Muscle layer of duodenum (tissue), 2 donors: ENCODE data around the gene RALGPS2.

Source experiments
- H3K27ac ChIP-seq: one replicate; pipeline ENCODE4 v1.7.0; 2013; ENCODE audit warnings: mild to moderate bottlenecking, low read length
- H3K27me3 ChIP-seq: one replicate; pipeline ENCODE4 v1.7.0; 2013; ENCODE audit warnings: low read depth, mild to moderate bottlenecking, control low read depth, low read length
- H3K36me3 ChIP-seq, 2 donors: one replicate each; pipeline ENCODE4 v1.7.0; 2013; ENCODE audit warnings: low read length in 2 of 2, control low read depth in 1 of 2, mild to moderate bottlenecking in 1 of 2; ENCODE audit not compliant: insufficient read depth in 2 of 2, control insufficient read depth in 1 of 2
- H3K4me1 ChIP-seq, 2 donors: one replicate each; pipeline ENCODE4 v1.7.0; 2013; ENCODE audit warnings: low read length in 2 of 2, mild to moderate bottlenecking in 2 of 2, control low read depth in 1 of 2, moderate library complexity in 1 of 2; ENCODE audit not compliant: insufficient read depth in 2 of 2, control insufficient read depth in 1 of 2
- H3K4me3 ChIP-seq, 2 donors: one replicate each; pipeline ENCODE4 v1.7.0; 2013; ENCODE audit warnings: low read length in 2 of 2, low read depth in 1 of 2, mild to moderate bottlenecking in 1 of 2
- H3K9me3 ChIP-seq, 2 donors: one replicate each; pipeline ENCODE4 v1.7.0; 2013; ENCODE audit warnings: low read length in 2 of 2, control low read depth in 1 of 2, mild to moderate bottlenecking in 1 of 2; ENCODE audit not compliant: control insufficient read depth in 1 of 2
- donor health status: healthy.

Gene RALGPS2

DNA sequence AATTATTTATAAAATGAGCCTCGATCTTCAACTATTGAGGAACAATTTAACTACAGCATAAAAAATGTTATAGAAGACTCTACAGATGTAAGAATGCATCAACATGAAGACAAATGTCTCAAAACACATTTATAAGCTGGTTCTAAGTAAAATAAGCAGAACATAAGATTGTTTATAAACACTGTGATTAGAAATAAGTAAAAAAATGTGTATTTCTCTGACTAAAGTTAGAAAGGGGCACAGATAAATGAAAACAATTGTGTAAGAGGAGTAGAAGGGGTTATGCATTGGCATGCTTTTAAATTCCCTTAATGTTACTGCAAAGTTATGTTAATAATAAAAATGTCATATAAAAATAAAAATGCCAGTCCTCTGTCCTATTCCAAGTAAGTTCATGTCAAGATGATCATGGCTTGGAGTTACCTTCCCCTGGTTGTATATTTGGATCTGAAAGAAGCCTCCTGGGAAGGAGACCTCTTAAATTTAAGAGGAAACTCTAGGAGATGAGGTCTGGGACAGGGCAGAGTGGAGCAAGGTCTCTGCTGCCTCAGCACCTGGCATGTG lies 230.4 kb downstream of the RALGPS2 start:
- Histone ChIP-seq H3K4me1 (peaks cover 0 to 27% of the 10 kb centered on the region in 2 donors), H3K4me3 (no peak overlapping the region), H3K36me3 (no peaks in the 10 kb centered on the region), H3K27me3 (no peaks in the 10 kb centered on the region), H3K9me3 (no peaks in the 10 kb centered on the region), H3K27ac (no peak overlapping the region)

DNA sequence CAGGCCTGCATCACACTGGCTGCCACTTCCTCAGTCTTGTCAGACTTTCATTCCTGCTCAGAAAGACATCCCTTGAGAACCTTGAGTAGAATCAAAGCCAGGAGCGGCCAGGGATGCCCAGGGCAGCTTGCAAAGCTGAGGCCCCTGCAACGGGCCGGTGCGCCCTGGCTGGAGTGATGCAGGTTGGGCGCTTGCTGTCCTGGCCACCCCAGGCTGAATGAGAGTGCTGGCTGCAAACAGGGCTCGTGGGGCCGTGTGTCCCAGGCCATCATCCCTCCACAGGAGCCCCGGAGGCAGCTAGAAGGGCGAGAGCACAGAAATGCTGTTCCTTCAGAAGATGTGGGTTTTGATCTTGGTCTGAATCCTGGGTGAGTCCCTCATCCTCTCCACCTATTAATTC lies 233.4 kb downstream of the RALGPS2 start:
- Histone ChIP-seq H3K9me3 (no peaks in the 10 kb centered on the region), H3K36me3 (no peaks in the 10 kb centered on the region), H3K4me3 (no peak overlapping the region), H3K4me1 (peaks cover 0 to 9% of the 10 kb centered on the region in 2 donors), H3K27me3 (no peaks in the 10 kb centered on the region), H3K27ac (no peak overlapping the region)

DNA sequence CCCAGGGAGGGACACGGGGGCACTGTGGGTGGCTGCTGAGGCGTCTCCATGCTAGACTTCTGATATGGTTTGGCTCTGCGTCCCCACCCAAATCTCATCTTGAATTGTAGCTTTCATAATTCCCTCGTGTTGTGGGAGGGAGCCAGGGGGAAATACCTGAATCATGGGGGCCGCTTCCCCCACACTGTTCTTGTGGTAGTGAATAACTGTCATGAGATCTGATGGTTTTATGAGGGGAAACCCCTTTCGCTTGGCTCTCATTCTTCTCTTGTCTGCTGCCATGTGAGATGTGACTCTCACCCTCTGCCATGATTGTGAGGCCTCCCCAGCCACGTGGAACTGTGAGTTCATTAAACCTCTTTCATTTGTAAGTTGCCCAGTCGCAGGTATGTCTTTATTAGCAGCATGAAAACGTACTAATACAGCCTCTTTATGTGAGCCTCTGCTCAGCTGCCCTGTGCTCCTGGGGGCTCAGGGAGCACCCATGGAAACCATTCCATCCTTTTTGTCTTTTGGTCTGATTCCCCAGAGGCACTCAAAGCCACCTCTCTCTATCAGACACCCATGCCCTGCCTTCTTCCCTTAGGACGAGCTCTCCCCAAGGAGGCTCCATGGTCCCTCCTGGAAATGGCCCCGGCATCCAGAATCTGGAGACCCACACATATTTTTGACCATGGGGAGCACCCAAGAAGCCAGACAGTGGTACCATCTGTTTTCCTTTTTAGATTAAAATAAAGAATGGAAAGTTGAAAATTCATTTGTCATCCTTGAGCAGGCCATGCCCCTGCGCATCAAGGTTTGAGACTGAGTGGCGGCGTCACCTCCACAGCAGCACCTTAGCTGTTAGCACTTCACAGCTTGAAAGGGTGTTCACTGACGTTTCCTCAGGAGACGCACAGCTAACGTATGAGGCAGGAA lies 234.8 kb downstream of the RALGPS2 start:
- no peak overlapping the region for H3K4me3 ChIP-seq
- H3K9me3 ChIP-seq = peaks cover 2 to 5% of the 10 kb centered on the region in 2 donors
- H3K27me3 ChIP-seq = no peaks in the 10 kb centered on the region
- H3K4me1 ChIP-seq = peaks cover 0 to 4% of the 10 kb centered on the region in 2 donors
- no peak overlapping the region for H3K27ac ChIP-seq
- H3K36me3 ChIP-seq = no peaks in the 10 kb centered on the region

DNA sequence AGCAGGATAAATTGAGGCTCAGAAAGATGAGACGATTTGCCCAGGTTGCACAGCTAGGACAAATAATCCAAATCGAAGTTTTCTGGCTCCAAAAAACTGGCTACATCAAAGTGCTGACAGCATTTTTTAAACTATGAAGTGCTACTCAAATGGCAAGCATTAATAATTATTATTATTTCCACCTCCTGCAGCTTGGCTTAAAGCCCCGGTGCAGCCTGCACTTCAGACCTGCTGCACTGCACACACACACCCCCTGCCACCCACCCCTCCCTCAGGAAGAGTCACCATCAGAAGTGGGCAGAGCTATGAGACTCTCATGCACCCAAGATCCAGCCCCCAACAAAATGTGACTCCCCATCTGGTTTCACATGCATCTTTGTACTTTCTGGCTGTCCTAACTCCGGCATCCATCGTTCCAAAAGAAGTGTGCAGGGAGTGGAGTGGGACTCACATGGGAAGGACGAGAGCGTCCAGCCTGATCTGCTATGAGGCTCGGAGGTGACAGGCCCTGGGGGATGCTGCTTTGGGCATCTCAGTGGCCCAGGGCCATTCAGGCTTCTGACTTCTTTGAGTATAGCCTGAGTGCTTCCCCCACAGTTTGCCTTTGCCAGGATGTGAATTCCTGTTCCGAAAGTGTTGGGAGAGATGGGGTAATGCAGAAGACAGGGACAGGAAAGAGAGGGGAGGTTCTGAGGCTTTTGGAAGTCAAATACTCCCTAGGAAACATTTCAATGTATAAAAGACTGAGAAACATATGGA lies 235.6 kb downstream of the RALGPS2 start:
- H3K4me1 ChIP-seq = peaks cover 0 to 4% of the 10 kb centered on the region in 2 donors
- no peaks in the 10 kb centered on the region for H3K27me3 ChIP-seq
- H3K27ac ChIP-seq = no peak overlapping the region
- H3K9me3 ChIP-seq = peaks cover 6 to 8% of the 10 kb centered on the region in 2 donors
- no peak overlapping the region for H3K4me3 ChIP-seq
- H3K36me3 ChIP-seq = no peaks in the 10 kb centered on the region

DNA sequence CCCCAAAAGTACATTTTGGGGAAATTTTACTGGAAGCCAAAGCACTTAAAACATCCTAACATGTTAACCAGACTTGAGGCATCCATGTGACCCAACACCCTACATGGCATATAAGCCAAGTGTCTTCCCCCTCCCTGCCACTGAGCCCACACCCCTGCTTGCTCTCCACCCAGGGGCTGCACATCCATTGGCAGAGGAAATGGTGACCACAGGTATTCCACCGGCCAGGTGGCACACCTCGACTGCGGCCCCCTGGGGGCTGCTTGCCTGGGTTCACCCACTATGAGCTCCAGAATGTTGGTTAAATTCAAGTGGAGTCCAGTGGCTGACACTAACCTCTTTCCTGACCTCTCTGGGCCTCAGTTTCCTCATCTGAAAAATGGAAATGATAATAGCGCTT lies 236.3 kb downstream of the RALGPS2 start:
- no peak overlapping the region for H3K27ac ChIP-seq
- peaks cover 0 to 4% of the 10 kb centered on the region in 2 donors for H3K4me1 ChIP-seq
- H3K4me3 ChIP-seq = no peak overlapping the region
- no peaks in the 10 kb centered on the region for H3K27me3 ChIP-seq
- H3K9me3 ChIP-seq = peaks cover 6 to 8% of the 10 kb centered on the region in 2 donors
- no peaks in the 10 kb centered on the region for H3K36me3 ChIP-seq

DNA sequence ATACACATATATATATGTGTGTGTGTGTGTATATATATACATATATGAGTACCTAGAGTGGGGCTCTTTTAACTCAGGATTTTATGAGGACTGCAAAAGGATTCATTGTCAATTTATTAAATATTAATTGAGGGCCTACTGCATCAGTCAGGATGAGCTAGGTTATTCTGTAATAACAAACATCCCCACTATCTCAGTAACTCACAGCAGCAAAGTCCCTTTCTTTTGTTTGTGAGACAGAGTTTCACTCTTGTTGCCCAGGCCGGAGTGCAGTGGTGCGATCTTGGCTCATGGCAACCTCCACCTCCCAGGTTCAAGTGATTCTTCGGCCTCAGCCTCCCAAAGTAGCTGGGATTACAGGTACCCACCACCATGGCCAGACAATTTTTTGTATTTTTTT lies 236.8 kb downstream of the RALGPS2 start:
- no peak overlapping the region for H3K27ac ChIP-seq
- H3K36me3 ChIP-seq = no peaks in the 10 kb centered on the region
- no peak overlapping the region for H3K4me3 ChIP-seq
- peaks cover 0 to 4% of the 10 kb centered on the region in 2 donors for H3K4me1 ChIP-seq
- peaks cover 6 to 8% of the 10 kb centered on the region in 2 donors for H3K9me3 ChIP-seq
- no peaks in the 10 kb centered on the region for H3K27me3 ChIP-seq

DNA sequence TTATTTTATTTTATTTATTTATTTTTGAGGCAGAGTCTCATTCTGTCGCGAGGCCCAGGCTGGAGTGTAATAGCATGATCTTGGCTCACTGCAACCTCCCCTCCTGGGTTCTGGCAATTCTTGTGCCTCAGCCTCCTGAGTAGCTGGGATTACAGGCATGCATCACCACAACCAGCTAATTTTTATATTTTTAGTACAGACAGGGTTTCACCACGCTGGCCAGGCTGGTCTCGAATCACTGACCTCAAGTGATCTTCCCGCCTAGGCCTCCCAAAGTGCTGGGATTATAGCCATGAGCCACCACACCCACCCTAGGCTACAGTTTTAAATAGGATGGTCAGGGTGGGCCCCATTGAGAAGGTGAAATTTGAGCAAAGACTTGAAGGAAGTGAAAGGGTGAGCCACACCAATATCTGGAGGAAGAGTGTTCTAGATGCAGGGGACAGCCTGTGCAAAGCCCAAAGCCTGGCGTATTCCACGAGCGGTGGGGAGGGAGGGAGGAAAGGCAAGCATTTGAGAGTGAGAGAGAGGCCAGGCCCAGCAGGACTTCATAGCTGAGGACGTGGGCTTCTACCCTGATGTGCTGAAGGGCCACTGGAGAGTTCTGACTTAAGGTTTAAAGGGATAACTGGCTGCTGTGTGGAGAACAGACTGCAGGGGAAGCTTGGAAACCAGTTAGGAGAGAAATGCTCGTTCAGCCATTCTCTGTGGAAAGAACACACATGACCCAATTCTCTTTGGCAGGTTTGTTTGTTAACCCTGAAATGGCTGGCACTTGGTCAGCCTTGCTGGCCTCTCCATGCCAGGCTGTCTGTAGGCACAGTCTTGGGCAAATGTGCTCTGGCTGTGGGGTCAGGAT lies 238.0 kb downstream of the RALGPS2 start:
- H3K4me3 ChIP-seq = no peak overlapping the region
- no peak overlapping the region for H3K27ac ChIP-seq
- H3K36me3 ChIP-seq = no peaks in the 10 kb centered on the region
- no peaks in the 10 kb centered on the region for H3K27me3 ChIP-seq
- H3K4me1 ChIP-seq = peaks cover 0 to 4% of the 10 kb centered on the region in 2 donors
- H3K9me3 ChIP-seq = peaks cover 6 to 8% of the 10 kb centered on the region in 2 donors

DNA sequence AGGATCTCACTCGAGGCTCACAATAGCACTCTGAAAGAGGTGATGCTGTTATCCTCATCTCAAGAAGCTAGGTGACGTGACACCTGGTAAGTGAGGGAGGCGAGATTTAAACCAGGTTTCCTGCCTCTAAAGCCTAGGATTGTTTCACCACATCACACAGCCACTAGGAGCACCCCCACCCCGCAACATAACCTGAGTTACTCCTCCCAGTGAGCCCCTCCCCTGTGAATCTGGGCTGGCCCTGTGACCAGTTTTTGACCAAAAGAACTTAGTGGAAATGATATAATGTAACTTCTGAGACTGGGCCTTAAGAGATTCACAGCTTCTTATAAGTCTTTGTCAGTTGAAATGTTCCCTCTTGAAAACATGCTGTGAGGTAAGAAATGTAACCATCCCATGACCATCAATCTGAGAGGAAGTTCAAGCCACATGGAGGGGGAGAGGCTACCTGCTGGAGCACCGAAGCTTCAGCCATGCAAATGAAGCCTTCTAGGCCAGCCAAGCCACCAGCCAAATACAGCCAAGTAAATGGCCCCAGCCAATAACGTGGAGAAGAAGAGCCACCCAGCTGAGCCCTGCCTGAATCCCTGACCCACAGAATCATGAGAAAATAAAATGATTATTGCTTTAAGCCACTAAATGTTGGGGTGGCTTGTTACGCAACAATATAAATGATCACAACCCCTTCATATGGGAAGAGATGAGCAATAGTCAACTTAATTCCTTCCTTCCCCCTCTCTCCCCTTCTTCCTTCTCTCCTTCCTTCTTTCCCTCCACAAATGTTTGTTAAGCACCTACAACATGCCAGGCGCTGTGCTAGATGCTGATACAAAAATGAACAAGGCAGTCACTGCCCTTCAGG lies 239.7 kb downstream of the RALGPS2 start:
- H3K4me1 ChIP-seq = peaks cover 0 to 4% of the 10 kb centered on the region in 2 donors
- H3K4me3 ChIP-seq = no peak overlapping the region
- H3K9me3 ChIP-seq = peaks cover 6 to 8% of the 10 kb centered on the region in 2 donors
- H3K27ac ChIP-seq = no peak overlapping the region
- H3K36me3 ChIP-seq = no peaks in the 10 kb centered on the region
- H3K27me3 ChIP-seq = no peaks in the 10 kb centered on the region

DNA sequence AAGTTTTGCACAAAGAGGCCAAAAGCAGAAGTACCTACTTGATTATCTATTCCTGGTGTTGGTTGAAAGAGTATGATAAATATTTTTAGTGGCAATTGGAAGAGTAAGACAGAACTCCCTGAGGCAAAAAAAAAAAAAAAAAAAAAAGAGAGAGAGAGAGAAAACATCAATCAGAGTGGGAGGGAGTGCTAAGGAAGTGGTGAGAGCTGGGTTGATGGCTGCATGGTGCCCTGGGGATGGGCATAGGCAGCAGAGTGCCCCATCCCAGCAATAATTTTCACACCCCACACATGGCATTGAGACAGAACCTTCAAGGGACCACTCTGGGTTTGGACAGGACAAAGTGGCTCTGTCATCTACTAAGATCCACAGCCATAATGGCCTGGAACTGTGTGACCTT lies 241.3 kb downstream of the RALGPS2 start:
- no peak overlapping the region for H3K4me3 ChIP-seq
- no peaks in the 10 kb centered on the region for H3K36me3 ChIP-seq
- peaks cover 6 to 8% of the 10 kb centered on the region in 2 donors for H3K9me3 ChIP-seq
- H3K4me1 ChIP-seq = peaks cover 0 to 4% of the 10 kb centered on the region in 2 donors
- H3K27me3 ChIP-seq = no peaks in the 10 kb centered on the region
- no peak overlapping the region for H3K27ac ChIP-seq
